ENCODE data around the gene UTS2.

DNA sequence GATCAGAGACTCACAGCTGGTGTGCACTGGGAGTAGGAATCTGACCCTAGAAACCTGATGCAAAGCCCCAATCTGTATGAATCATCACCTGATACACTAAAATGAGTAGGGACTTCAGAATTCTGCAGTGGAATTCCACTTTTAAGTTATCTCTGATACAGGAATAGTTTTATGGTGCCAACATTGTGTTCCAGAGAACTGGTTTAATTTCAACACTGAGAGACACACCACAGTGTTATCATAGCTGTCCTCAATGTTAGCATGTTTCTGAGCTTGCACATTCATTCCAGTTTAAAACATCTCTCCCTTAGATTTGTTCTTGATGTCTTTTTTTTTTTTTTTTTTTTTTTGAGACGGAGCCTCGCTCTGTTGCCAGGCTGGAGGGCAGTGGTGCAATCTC is 7.1 kb downstream of the UTS2 start:
- TF ChIP-seq, protein P1, sequence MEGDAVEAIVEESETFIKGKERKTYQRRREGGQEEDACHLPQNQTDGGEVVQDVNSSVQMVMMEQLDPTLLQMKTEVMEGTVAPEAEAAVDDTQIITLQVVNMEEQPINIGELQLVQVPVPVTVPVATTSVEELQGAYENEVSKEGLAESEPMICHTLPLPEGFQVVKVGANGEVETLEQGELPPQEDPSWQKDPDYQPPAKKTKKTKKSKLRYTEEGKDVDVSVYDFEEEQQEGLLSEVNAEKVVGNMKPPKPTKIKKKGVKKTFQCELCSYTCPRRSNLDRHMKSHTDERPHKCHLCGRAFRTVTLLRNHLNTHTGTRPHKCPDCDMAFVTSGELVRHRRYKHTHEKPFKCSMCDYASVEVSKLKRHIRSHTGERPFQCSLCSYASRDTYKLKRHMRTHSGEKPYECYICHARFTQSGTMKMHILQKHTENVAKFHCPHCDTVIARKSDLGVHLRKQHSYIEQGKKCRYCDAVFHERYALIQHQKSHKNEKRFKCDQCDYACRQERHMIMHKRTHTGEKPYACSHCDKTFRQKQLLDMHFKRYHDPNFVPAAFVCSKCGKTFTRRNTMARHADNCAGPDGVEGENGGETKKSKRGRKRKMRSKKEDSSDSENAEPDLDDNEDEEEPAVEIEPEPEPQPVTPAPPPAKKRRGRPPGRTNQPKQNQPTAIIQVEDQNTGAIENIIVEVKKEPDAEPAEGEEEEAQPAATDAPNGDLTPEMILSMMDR (IDR thresholded peaks at IDR 0.05), result no peak
- no peak for TF ChIP-seq EP300 (IDR thresholded peaks at IDR 0.05)
